NCI-H226 (cell line): ENCODE data around the gene RNF213.
"Not testable (repeated sequence)": the region's sequence is repeated elsewhere in the genome, so short reads cannot be mapped to it uniquely, and the experiment has no call there.

Experiments
- DNase-seq: peaks from one replicate; pipeline ENCODE4 v3.0.0-alpha.2; 2015

The RNF213 gene

DNA sequence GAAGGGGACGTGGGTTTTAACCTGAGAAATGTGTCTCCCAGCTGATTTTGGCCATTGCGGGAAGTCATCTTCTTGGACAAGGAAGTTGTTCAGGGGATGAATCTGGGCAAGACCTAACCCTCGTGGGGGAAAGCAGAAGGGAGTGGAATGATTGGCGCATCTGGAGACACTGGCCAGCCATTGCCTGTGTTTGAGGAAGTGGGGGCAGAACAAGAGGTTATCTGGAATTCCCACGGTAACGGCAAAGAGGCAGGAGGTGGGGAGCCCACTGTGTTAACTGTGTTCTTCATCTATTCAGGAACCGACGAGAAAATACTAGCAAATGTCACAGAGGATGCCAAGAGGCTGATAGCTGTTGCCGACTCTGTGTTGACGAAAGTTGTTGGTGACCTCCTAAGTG, 66.9 kb downstream of the RNF213 start:
- DNase-seq = no peak

DNA sequence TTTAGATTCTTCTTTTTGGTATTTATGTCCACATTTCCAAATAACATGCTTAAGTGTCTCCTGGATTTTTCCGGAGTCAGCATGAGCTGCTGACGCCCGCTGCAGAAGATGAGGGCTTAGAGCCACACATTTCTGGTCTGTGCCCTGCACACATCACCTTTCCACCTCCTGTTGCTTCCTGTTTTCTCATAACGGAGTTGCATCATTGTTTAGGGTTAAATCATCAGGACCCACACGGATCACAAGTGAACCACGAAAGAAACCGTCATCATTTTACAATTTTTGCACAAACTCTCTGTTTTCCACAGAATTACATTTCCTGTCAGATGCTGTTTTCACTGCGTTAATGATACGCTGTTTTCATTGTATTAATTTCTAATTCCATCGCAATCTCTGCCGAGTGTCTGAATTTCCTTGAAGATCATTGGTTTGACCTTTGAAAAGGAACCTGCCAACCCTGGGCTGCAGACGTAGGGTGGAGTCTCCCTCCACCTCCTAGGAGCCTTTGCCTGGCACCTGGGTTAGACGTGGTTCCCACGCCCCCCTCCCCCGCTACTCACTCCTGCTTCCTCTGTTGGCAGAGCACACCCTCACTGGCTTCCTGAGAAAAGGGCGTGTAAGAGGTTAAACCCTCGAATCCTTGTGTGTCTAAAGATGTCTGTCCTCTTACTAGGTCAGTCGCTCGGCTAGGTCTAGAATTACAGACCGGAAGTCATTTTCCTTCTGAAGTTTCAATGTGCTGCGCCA, 68.2 kb downstream of the RNF213 start:
- no peak for DNase-seq

DNA sequence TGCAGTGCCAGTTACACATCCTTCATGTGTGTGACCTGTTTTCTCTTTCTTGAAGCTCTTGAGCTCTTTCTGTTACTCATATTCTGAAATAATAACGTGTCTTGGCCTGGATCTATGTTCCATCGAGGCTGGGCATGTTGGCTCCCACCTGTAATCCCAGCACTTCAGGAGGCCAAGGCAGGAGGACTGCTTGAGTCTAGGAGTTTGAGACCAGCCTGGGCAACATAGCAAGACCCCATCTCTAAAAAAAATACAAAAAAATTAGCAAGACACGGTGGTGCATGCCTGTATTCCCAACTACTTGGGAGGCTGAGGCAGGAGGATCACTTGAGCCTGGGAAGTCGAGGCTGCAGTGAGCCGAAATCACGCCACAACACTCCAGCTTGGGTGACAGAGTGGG, 68.8 kb downstream of the RNF213 start:
- DNase-seq = not testable (repeated sequence)

DNA sequence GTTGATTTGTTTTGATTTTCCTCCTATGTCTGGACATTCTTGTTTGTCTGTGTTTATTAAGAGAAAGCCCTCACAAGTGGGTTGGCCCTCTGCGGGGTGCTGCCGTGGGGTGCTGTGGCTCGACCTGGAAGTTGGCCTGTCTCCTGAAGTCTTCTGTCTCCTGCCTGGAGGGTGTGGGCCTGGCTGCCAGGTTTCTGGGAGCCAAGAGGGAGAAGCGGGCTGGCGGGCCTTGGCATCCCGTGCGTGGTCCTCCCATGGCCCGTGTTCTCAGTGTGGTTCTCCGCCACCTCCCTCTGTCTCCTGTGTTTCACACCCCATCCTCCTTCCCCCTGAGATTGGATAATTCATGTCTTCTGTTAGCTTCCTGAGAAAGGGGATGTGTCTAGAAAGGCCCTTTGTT, 69.6 kb downstream of the RNF213 start:
- DNase-seq = no peak

DNA sequence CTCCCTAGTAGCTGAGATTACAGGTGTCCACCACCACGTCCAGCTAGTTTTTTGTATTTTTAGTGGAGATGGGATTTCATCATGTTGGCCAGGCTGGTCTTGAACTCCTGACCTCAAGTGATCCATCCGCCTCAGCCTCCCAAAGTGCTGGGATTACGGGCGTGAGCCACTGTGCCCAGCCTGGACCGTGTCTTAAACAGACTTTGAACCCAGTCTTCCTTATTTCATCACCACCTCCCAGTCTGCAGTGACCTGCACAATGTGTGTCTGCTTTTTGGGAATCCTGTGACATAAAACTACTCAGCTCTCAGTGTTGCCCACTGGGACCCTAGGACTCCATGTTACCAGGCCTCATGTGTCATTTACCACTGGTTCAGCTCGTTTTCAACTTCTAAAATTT, 70.3 kb downstream of the RNF213 start:
- not testable (repeated sequence) for DNase-seq

DNA sequence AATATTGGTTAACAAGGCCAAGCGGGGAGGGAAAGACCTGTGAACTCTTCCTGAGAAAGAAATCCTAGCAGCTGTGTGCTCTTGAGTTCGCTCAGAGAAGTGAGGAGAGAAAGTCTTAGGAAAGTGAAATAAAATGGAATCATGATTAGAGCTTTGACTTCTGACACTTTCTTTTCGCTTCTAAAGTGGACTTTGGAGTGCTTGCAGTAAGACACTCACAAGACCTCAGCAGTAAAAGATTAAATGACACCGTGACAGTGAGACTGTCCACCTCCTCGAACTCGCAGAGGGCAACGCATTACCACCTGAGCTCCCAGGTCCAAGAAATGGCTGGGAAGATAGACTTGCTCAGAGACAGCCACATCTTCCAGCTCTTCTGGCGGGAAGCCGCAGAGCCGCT, 71.2 kb downstream of the RNF213 start:
- no peak for DNase-seq

DNA sequence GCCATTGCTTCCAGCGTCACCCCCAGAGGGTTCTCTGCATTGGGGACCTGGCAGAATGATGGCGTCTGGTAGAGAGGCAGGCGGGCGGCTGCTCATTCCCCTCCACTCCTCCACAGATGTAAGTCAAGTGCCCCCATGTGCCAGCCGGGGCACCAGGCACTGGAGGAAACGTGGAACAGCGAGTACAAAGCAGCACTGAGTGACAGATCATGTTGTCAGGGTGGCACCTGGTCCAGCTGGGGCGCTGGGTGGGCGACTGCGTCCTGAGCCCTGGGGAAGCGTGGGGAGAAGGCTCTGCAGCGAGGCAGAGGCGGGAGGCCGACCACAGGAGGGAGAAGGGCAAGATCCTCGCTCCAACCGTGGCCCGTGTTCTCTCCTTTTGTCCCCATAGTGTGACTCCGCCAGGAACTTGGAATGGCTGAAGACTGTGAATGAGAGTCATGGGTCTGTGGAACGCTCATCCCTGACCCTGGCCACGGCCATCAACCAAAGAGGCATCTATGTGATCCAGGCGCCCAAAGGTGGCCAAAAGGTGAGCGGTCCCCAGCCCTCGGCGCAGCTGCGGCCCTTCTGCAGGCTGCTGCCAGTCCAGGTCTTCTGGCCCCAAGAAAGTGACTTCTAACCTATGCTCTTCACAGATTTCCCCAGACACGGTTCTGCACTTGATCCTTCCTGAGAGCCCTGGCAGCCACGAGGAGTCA, 76.7 kb downstream of the RNF213 start:
- DNase-seq = no peak

DNA sequence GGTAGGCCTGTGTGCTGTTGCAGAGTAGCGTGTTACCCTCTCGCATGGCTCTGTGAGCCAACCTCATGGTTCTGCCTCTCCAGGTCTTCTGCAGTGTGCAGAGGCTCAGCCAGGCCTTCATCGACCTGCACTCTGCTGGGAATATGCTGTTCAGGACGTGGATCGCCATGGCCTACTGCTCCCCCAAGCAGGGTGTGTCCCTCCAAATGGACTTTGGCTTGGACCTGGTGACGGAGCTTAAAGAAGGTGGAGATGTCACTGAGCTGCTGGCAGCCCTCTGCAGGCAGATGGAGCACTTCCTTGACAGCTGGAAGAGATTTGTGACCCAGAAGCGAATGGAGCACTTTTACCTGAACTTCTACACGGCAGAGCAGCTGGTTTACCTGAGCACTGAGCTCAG, 78.5 kb downstream of the RNF213 start:
- no peak for DNase-seq

DNA sequence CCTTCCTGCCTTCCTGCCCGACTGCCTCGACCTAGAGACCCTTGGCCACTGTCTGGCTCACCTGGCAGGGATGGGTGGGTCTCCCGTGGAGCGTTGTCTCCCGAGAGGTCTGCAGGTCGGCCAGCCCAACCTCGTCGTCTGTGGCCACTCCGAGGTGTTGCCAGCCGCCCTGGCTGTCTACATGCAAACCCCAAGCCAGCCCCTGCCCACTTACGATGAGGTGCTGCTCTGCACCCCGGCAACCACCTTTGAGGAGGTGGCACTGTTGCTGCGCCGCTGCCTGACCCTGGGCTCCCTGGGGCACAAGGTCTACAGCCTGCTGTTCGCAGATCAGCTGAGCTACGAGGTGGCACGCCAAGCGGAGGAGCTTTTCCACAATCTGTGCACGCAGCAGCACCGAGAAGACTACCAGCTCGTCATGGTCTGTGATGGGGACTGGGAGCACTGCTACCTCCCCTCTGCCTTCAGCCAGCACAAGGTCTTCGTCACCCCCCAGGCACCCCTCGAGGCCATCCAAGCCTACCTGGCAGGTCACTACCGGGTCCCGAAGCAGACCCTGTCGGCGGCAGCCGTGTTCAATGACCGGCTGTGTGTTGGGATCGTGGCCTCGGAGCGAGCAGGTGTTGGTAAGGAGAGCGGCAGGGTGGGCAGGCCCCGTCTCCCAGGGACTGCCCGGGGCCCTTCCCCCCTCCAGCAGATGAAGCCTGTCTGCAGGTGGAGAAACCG, 79.2 kb downstream of the RNF213 start:
- DNase-seq = no peak

DNA sequence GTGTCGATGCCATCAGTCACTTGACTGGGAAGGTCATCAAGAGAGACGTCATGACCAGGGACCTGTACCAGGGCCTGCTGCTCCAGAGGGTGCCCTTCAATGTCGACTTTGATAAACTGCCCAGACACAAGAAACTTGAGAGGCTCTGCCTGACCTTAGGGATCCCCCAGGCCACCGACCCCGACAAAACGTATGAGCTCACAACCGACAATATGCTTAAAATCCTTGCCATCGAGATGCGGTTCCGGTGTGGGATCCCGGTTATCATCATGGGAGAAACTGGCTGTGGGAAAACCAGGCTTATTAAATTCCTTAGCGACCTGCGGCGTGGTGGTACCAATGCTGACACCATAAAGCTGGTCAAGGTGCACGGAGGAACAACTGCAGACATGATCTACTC, 84.7 kb downstream of the RNF213 start:
- DNase-seq = no peak

DNA sequence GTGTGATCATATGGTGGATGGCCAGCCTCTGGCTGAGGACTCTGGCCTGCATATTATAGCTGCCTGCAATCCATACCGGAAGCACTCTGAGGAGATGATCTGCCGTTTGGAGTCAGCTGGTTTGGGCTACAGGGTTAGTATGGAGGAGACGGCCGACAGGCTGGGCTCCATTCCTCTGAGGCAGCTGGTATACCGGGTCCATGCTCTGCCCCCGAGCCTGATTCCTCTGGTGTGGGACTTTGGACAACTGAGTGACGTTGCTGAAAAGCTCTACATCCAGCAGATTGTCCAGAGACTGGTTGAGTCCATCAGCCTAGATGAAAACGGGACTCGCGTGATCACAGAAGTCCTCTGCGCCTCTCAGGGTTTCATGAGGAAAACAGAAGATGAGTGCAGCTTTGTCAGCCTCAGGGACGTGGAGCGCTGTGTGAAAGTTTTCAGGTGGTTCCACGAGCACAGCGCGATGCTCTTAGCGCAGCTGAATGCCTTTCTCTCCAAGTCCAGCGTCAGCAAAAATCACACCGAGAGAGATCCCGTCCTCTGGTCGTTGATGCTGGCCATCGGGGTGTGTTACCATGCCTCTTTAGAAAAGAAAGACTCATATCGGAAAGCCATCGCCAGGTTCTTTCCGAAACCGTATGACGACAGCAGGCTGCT, 85.3 kb downstream of the RNF213 start:
- DNase-seq = no peak

DNA sequence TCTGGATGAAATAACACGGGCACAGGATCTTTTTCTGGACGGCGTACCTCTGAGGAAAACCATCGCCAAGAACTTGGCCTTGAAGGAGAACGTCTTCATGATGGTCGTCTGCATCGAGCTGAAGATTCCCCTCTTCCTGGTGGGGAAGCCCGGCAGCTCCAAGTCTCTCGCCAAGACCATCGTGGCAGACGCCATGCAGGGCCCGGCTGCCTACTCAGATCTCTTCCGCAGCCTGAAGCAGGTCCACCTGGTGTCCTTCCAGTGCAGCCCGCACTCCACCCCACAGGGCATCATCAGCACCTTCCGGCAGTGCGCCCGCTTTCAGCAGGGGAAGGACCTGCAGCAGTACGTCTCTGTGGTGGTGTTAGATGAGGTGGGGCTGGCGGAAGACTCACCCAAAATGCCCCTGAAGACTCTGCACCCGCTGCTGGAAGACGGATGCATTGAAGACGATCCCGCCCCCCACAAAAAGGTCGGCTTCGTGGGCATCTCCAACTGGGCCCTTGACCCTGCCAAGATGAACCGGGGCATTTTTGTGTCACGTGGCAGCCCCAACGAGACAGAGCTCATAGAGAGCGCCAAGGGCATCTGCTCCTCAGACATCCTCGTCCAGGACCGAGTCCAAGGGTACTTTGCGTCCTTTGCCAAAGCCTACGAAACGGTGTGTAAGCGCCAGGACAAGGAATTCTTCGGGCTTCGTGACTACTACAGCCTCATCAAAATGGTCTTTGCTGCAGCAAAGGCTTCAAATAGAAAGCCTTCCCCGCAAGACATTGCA, 86.0 kb downstream of the RNF213 start:
- DNase-seq = no peak

DNA sequence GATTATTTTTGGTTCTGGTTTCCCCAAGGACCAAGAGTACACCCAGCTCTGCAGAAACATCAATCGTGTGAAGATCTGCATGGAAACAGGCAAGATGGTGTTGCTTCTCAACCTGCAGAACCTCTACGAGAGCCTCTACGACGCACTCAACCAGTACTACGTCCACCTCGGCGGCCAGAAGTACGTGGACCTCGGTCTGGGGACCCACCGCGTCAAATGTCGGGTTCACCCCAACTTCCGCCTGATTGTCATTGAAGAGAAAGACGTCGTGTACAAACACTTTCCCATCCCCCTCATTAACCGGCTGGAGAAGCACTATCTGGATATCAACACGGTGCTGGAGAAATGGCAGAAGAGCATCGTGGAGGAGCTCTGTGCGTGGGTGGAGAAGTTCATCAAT, 86.9 kb downstream of the RNF213 start:
- DNase-seq = no peak

DNA sequence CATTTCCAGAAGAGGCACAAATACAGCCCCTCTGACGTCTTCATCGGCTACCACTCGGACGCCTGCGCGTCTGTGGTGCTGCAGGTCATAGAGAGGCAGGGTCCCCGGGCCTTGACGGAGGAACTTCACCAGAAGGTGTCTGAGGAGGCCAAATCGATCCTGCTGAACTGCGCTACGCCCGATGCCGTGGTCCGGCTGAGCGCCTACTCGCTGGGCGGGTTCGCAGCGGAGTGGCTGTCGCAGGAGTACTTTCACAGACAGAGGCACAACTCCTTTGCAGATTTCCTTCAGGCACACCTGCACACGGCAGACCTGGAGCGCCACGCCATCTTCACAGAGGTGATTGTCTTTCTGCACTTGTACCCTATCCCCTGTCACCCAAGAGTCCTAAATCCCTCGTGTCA, 87.3 kb downstream of the RNF213 start:
- DNase-seq = no peak

DNA sequence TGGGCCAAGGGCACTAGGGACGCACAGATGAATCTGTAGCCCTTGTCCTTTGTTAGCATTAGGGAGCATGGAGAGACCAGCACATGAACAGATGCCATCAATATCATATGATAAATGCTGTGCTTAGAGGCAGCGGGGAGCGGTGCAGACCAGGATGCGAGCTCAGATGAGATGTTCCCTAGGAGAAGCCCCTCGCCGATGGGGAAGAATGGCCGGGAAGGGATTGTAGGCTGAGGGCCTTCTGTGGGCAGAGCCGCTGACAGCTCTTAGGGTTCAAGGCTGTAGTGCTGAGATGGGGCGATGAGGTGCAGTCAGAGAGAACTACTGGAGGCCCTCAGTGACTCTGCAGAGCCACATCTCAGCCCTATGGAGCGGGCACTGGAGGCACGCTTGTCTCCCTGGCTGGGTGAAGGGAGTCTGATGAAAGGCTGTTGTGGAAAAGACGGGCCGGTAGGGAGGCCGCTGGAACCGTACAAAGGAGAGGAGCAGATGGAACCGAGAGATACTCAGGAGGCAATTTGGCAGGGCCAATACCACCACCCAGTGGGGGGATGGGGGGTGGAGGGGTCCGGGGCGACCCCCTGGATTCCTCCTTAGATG, 88.0 kb downstream of the RNF213 start:
- DNase-seq = no peak

DNA sequence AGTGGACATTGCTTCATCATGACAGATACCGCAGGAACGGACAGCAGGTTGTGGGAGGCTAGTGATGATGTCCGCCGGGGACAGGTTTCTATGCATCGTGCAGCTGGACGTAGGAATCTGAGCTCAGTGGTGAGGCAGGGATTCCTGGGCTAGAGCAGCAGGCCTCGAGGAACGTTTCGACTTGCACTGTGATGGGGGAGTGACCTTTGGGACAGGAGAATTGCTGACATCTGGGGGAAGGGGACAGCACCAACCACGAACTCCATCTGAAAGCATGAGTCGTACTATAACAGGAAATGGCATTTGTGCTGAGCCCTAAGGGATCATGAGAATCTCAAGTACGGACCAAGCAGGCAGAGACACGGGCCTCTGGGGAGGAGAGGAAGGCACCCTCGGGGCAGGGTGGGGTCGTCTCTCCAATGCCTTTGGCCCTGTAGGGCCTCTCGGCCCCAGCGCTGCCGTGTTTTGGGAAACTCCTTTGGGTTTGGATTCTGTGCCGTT, 88.5 kb downstream of the RNF213 start:
- no peak for DNase-seq

DNA sequence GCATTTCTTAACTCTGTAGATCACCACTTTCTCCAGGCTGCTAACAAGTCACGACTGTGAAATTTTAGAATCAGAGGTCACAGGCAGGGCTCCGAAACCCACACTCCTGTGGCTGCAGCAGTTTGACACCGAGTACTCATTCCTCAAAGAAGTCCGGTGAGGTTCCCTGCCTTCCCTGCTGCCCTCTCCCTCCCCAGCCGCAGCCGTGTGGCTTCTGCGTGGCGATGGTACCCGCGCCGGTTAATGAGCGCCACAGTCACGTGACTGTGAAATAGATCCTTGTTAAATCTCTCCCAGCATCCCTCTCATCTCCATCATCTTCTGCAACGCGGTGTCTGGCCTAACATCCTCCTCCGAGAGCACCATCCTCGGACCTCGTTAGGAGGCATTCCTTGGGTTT, 89.1 kb downstream of the RNF213 start:
- no peak for DNase-seq

DNA sequence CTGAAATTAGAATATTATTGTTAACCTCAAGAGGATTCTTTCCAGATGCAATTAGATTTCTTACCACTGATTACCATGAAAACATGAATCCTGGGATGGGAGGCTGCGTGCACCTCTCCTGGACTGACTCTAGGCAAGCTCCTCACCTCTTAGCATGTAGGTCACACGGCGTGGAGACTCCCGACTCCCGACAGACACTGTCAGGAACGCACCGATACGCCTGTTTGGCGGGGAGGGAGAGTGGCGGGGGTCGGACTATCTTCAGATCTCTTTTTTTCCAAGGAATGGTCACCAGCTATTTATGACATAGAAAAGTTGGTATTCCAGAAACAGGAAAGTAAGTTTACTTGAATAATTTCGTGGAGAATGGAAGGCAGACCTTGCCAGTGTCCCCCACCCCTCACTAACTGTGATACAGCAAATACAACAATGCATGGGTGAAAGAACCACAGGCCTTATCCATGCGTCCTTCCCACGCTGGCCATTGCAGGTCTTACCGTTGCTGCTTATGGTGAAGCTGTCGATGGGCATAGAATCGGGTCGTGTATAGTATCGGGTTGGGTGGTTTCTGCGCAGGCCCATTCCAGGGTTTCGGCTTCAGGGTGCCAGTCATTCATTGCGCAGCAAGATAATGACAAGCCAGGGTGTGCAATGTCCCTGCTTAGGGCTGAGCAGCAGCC, 91.7 kb downstream of the RNF213 start:
- no peak for DNase-seq

DNA sequence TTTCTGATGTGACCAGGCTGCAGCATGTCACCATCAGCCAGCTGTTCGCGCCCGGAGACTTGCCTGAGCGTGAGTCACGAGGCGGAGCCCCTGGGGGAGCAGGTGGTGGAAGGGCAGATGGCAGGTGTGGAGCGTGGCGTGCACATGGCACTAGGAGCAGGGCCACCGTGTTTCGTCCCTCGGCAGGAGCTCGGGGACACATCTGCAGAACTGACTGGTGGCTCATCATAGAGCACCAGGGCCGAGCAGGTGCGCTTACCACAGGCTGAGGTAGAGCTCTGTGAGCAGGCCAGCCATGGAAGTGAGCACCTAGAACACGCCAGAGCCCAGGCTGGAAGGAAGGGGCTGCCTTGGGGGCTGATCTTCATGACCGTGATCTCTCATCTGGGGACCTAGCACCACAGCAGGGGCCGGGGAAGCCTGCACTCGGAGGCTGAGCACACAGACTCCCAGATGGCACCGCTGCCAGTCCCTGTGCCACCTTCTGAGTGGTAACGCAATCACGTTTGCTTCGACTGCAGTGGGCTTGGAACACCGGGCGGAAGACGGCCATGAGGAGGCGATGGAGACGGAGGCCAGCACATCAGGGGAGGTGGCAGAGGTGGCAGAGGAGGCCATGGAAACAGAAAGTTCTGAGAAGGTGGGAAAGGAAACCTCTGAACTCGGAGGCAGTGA, 92.5 kb downstream of the RNF213 start:
- DNase-seq = no peak

DNA sequence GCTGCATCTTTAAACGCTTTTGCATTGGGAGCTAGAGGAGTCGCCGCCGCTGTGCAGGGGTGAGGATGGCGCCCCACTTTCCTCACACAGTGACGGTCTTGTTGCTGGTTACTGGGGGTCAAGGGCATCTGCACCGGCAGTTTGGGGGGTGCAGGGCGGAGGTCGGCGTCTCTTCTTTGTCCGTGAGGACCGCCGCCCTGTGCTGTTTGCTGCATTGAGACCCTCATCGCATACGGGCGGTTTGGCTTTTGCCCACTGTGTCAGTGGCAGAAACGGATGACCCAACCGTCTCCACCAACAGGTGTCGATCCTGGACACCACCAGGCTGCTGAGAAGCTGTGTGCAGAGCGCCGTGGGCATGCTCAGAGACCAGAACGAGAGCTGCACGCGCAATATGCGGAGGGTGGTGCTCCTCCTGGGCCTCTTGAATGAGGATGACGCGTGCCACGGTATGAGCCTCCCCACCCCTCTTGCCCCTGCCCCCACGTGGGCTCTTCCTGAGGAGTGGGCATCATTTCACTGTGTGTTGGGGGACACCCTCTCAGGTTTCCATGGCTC, 93.1 kb downstream of the RNF213 start:
- no peak for DNase-seq

DNA sequence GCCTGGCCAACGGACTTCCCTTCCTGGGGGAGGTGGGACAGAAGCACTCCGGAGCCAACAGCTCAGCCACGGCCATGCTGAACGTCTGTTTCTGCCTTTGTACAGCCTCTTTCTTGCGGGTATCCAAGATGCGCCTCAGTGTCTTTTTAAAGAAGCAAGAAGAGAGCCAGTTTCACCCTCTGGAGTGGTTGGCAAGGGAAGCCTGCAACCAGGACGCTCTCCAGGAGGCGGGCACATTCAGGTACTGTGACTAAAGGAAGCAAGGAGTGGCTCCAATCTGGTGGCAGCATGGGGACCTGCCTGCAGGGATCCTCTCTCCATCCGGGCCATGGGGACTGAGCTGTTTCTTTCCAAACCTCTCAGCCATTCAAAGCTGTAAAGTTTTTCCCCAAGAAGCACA, 93.7 kb downstream of the RNF213 start:
- DNase-seq = no peak
